HG03571 (cell line): ENCODE results near the gene APBA2.
"Not testable (repeated sequence)": the region's sequence is repeated elsewhere in the genome, so short reads cannot be mapped to it uniquely, and the experiment has no call there.

Experiments
- ATAC-seq: cut with Tn5 transposase; IDR thresholded peaks from one replicate; pipeline ENCODE4 v1.9.1; 2021; ENCODE audit not compliant: unreplicated experiment

Gene APBA2

DNA sequence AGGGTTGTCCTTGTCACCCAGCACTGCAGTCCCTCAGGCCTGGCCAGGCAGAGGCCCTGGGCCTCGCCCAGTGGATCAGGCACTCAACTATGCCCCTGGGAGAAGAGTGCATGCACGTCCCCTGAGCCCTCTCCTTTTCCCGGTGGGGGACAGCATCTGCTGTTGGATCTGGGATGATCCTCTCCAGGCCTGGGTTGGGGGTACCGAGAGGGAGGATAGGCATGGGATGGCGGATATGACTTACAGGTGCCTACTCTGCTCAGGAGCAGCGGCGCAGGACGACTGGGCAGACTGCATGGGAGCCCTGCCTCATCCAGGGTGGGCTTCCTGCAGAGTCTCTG lies 9.0 kb upstream of the APBA2 start:
- ATAC-seq: no peak

DNA sequence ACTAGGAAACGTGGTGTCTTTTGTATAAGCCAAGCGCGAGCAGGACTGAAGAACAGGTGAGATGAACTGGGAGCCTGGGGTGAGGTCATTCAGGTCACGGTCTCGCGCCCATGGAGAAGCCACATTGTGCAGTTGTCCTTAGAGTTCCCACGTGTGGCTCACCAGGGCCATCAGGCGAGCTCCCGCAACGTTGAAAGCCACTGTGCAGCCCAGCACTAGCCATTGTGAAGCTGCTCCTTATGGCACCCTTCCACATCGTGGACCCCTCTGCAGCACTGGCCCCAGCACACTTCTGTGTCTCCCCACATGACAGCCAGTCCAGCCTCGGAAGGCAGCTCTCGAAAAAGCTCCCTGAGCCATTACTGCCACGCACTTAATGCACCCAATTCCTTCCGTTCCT lies 7.6 kb upstream of the APBA2 start:
- no peak for ATAC-seq

DNA sequence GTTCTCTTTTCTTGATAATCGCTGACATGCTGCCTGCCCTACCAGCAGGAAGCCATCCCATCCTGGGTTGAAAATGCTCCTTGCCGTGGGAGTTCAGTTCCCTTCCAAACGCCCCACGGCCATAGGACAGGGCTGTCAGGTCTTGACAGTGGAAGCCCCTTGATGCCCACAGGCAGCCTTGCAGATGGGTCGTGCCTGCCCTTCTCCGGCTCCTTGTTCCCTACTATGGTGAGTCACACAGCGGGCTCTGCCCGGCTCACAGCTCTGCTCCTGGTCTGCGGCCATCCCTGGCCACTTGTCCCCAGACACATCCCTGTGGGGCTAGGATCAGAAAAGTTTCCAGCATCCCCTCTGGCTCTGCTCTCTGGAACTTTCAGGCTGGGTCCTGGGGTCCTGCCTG lies 6.2 kb upstream of the APBA2 start:
- no peak for ATAC-seq

DNA sequence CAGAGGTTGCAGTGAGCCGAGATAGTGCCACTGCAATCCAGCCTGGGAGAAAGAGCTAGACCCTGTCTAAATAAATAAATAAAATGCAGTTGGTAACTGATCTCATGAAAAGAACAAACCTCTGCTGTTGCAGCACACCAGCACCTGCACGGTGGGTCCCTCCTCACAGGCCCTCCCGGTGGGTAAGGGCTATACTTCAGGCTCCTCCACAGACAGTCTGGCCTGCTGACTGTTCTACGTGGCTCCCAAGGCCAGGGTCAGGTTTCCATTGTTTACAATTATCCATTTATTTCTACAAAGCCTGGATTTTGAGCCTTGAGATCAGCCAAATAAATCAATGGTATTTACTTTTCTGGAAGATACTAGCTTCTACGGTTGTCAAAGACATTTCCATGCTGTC lies 5.1 kb upstream of the APBA2 start:
- ATAC-seq: no peak

DNA sequence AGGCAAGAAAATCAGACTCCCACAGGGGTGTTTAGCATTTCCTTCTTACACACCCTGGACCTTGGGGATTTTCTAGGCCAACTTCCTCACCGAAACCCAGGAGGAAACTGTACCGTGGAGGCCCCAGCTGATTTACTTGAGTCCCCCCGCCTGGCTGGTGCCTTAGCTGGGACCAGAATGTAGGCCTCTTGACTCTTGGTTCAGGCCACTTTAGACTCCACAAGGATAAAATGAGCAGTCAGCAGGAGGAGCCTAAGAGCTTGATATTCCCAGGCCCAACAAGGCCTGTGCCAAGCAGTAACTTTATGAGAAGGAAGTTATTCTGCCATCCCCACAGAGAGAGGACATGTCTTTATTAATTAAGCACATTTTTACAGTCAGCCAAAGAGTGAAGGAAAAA lies 4.6 kb upstream of the APBA2 start:
- no peak for ATAC-seq

DNA sequence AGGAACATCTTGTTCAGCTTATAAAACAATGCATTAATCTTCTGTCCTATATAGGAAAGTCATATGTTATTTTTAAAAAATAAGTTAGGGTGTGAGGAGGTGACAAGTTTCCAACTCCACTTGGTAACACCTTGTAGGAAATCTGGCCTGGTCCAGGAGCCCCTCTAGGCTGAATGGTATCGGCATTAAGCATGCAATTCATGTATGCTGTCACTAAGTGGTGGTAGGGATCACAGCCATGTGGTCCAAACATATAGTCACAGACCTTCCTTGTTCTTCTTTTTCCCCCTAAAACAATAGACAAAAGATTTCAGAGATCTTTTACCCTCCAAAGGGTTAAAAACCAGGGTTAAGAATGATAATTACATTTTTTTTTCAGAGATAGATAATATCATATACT lies 4.2 kb upstream of the APBA2 start:
- no peak for ATAC-seq

DNA sequence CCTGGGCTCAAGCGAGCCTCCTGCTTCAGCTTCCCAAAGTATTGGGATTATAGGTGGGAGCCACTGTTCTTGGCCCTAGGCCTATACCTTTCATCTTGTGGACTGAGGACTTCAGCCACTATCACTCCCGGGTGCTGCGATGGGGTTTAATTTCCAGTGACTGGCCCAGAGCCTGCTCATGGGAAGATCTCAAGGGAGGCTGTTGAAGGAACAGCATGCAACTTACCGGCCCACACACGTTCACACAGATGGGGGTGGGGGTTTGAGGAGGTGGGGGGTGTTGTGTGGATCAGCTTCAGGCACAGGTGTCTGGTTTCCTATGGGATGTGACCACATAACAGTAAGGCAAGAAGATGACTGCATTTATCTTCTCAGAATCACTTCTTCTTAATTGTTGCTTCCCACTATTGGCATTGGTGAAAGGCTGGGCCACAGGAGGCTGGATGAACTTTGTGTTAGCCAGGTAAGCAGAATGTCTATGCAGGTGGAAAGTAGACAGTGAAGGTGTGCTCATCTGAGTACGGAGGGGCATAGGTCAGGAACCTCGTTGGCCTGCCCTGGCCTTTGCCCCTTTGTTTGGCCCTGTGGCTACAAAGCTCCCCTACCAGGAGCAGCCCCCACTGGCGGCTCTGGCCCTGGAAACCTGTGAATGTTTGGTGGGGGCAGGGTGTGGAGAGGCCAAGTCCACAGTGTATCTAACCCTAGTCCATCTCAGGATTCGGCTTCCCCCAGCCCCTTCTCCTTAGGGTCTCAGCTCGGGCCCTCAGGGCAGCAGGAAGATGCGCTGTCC lies 1.4 kb upstream of the APBA2 start:
- ATAC-seq: no peak

DNA sequence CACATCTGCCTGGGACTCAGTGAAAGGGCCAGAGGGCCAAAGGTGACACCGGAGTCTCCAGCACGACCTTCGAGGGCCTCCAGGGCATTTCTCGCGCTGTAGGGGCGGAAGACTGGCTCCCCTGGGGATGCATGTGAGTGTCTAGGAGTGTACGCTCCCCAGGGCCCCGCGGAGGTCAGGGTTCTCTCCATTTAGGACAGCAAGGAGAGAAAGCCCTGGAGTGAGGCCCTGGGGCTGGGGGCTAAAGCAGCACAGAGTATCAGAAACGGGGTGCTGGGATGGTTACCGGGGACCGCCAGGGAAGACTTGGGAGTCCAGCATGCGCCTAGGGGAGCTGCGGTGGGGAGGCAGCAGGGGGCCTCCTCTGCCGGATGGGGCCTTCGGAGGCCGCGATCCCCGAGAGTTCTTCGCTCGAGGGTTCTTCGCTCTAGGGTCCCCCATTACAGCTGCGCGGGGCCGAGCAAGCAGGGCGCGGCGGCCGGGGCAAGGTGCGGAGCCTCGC lies 595 bp upstream of the APBA2 start:
- no peak for ATAC-seq

DNA sequence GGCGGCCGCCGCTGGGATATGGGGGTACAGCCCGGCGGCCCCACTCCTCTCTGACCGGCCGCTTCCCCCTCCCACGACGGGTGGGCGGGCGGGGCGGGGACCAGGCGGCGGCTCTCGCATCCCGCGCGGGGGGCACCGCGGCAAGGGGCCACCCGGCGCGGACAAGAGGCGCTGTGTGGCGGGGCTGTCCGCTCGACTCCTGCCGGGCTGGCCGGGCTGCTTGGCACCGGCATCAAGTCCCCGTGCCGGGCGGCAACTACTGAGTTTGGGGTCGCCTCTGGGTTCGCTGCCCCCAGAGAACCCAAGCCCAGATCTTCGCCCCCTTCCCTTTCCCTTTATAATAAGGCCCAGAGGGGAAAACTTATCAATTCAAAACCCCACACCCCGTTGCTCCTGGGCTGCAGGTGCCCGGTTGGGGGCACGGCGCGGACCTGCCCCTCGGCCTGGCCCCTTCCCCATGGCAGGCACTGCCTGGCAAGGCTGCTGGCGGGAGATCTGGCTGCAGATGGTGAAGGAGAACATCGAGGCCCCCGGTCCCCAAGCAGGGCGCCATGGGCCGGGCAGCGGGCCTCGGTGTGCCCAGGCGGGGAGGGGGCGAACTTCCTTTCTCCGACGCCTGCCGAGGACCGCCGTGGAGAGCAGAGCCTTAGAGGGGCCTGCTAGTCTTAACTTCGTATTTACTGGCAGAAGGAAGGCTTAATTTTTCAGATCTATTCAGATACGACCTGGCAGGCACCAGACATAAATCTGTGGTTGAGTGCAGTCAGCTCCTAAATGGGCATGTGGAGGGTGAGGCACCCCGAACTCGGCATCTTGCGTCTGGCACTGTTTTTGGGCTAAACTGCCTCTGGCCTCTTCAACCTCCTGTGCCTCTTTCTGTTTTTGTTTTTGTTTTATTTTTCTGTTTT lies 911 bp downstream of the APBA2 start:
- no peak for ATAC-seq

DNA sequence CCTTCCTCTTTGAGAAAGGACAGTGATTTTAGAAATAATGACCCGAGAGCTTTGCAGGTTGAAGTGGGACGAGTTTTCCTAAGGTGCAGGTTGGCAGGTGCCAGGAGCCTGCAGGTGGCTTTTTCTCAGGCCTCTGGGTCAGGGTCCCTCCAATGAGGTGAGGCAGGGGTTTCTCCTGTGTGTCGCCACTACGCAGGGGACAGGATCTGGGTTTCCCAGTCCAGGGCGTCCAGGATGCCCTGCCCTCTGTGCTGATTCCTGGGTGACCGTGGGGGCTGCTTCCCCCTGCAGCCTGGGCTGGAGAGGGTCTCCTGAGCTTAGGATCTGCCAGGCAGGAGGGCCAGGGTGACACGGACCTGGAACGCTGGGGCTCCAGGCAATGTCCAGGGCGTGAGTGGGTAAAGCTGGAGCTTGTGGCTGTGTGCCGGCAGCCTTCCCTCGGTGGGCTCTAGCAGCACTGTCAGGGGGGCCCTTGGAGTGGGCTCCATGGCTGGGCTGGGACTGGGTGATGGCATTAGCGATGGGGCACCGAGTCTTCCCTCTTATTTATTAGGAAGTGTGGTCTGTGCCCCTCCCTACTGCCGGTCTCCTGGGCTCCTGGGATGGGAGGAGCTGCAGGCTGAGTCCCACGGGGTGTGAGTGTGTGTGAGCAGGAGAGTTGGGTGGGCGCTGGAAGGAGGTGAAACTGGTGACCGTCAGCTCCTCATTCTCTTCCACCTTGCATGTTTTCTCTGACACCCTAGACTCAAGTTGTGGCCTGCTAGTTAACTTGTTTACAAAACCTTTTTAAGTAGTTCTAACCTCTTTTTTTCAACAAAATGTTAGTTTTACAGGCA lies 1.8 kb downstream of the APBA2 start:
- ATAC-seq: no peak

DNA sequence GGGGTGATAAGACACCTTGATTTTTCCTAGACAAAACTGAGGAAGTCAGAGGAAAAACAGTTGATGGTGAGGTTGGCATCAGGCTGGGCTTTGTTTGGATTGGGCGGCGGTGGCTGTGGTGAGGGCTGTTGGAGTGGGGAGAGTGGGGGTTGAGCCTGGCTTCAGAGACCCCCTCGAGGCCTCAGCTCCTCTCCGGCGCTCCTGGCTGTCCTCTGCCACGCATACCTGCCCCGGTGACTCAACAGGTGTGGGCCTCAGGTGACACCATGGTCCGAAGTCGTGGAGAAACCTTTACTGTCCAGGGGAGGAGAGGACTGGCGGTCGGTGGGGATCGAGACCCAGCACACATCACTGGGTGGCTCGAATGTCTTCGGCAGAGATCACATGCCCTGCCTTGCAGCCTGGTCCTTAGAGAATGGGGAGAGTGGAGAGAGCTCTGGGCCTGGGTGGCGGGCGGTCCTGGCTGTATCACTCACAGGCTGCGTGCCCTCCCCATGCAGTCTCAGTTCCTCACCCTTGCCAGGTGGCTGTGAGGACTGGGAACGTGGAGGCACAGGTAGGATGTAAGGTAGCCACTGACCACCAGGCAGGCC lies 2.6 kb downstream of the APBA2 start:
- no peak for ATAC-seq

DNA sequence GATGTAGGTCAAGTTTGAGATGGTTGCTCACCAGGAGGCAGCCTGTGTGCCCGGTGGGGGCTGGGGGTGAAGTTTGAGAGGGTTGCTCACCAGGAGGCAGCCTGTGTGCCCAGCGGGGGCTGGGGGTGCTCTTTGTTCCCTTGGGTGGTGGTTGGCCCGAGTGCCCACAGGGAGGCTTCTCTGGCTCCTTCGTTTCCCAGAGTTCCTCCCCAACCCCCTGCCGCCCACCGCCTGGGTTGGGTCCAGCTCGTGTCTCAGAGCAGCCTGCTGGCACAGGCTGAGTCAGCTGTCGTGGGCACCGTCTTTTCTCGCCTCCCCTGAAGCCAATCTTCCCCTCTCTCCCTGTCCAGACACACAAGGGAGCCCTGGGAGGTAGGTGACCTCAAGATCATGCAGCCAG lies 3.1 kb downstream of the APBA2 start:
- ATAC-seq: no peak

DNA sequence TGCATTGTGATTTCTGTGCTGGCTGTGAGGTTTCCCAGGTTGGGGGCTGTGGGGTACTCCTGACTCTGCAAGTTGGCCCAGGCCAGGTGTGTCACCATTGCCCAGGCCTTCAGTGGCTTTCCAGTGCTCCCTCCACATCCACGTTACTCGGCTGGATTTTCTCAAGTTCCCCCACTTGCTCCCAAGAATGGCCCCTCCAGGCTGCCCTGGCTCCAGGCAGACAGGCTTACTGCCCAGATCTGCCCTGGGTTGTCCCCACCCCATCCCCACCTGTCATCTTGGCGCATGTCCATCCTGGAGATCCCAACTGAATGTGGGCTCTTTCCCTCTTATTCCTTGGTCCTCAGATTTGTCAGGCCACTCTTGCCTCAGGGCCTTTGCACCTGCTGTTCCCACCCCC lies 3.6 kb downstream of the APBA2 start:
- no peak for ATAC-seq

DNA sequence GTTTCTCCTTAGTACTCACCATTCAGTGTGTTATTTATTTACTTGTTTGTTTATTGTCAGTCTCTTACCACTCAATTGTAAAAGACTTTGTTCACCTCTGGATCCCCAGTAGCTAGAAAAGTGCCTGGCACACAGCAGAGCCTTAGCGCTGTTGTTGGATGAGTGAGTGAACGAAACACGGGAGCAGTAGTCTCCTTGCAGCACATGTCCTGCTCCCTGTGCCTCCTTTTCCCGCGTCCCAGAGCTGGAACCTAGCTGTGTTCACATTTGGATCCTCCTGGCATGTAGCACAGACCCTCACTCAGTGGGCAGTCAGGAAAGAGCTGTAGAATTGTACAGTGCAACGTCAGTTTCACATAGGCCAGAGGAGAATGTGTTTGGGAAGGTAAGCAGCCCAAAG lies 4.1 kb downstream of the APBA2 start:
- not testable (repeated sequence) for ATAC-seq

DNA sequence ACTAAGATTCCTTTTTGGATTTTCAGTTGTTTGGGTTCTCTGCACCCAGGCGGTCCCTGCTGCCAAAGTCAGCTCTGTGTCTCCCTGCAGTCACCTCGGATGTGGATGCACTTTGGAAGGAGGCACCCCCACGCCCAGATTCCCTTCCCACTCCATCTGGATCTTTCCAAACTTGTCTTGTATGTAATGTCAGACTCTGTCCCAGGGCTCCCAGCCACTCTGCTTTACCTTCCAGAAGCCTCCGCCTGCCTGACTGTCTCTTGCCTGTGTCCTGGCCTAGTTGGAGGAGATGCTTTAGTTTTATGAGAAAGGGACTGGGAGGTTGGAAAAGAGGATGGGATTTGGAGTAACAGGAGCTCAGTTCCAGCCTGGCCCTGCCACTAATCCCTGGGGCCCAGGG lies 4.5 kb downstream of the APBA2 start:
- not testable (repeated sequence) for ATAC-seq

DNA sequence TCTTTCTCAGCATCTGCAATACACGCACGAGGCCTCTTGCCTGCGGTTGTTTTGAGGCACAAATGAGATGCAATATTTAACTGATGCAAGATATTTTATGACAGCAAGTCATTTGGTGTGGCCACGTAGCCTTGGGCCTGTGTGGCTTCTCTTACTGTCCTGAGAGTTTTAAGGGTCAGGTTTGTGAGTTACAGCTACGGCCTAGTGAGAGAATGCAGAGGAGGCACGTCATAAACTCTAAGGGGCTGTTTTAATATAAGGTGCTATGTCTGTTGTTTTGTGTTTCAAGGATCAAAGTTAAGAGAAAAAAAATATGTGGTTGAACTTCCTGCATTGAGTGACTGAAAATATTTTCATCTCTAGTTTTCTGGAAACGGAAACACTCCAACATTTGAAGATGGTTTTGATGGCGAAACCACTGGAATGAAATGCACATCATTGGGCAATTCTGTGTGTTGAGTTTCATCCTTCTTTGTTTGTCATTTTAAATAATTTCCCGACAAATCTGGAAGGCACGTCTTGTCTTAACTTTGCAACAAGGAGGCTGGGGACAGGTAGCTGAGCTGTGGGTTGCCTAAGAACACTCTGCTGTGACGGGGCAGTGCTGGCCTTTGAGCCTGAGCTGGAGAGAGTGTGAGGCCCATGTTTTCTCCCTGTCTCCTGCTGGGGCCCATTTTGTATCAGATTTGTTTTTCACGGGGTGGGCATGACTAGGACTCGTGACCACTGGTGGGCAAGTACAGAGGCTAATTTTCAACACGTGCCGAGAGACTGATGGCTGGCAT lies 5.1 kb downstream of the APBA2 start:
- ATAC-seq: no peak

DNA sequence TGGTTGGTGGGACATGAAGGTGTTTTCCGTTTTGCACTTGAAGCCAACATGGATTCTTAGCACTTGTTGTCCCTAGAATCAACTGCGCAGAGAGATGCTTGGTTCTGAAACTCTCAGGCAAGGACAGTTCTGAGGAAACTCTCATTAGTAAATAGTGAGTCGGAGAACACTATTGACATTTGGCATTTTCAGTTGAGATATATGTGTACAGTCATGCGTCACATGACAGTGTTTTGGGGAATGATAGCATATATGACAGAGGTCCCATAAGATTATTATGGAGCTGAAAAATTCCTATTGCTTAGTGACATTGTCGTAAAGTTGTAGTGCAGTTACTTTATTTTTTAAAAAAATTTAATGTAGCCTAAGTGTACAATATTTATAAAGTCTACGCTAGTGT lies 5.8 kb downstream of the APBA2 start:
- no peak for ATAC-seq

DNA sequence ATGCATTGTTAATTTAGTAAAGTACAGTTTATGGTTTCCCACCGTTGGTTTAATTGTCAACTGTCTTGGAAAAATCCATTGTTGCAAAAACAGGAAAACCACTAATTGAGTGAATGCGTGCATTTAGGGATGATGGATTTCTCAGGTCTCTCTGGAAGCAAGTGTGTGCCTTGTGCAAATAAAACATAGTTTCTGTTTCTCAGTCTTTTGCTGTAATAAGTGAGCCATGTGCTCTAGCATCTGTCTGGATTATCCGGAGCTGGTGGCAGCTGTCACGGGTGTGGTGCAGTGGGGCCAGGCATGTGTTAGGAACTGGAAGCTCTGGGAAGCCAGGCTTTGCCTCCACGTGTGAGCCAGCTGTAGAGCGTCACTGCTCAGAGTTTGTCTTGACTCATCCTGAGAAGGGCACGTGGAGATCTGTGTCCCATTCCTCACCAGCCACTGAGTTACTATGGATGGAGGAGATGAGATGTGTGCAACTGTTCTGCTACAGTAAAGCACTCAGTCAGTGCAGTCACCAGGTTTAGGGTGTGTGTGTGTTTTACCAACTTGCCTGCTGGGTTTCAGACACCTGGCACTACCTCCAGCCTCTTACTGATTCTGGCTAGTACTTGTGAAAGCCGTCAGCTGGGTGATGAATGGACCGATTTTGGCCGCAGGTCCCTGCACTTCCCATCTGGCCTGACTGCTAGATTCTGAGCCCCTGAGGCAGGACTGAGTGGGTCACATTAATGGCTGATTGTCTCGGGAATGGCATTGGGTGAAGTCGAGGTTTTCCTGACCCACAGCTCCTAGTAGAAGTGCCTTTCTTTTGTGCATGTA lies 7.2 kb downstream of the APBA2 start:
- no peak for ATAC-seq

DNA sequence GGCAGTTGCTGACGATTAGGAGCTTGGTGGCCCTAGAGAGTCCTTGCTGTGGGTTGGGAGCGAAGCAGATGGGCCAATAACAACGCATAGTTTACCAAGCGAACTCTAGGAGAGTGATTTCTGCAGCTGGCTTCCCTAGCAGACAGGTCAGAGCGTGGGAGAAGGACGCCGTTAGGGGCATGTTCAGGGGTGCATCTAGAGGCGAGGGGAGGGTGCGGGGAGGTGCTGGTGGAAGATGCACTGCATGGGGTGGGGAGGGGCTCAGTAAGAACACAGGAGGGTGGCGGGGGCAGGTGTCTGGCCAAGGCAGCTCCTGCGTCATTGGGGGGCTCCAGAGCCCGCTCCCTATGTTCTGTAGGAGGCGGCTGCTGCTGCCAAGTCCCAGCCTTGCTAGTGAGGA lies 8.9 kb downstream of the APBA2 start:
- ATAC-seq: no peak
